ENCODE results near the gene HOOK2. TPM values are rescaled to one million over a fixed set of nuclear protein-coding genes. Genes with fewer than 3 reads are reported as not detected.

HOOK2 gene
- total and polyA plus RNA-seq, 12 donors, result 6.3 to 99.7 (median 29.1) TPM

- no peak for TF ChIP-seq CTCF (IDR thresholded peaks at IDR 0.05)
- peak in 1 of 2 donors; percentile 20 for TF ChIP-seq POLR2A (IDR thresholded peaks at IDR 0.05)
- DNase-seq, result peak; percentile 54 to 74 (median 62)
- H3K4me1 ChIP-seq (replicated peaks in 1 of 2), result peaks cover 20 to 27% of the 10 kb centered on the region in 2 donors
- H3K36me3 ChIP-seq (replicated peaks in 1 of 2), result peaks cover 0 to 7% of the 10 kb centered on the region in 2 donors
- no peaks in the 10 kb centered on the region for H3K9me3 ChIP-seq (replicated peaks in 1 of 3)
- intact Hi-C loops (cut with DNase I), result no loop called here
- H3K4me3 ChIP-seq, result peak within 1 kb of the TSS in 2 of 4 donors; percentile 14 to 98
- H3K27me3 ChIP-seq, result no peaks in the 10 kb centered on the region
- 3 to 10% (median 5%) methylated on average over 16 to 28 of the region's 28 CpGs for WGBS, 4 donors
- peak within 1 kb of the TSS; percentile 23 to 92 (median 79) for H3K27ac ChIP-seq
Observed at GRCh38 chr19:12723641-12724426, 51.5 kb downstream of the HOOK2 start, which contains the start of gene TNPO2. TSS of gene TNPO2 (minus strand) at chr19:12723932. CDS start at chr19:12720977, 2,955 bp downstream.

- peaks cover 20 to 27% of the 10 kb centered on the region in 2 donors for H3K4me1 ChIP-seq (replicated peaks in 1 of 2)
- H3K27ac ChIP-seq, result peak overlapping the region in 4 of 5 donors; percentile 9 to 92 (median 85)
- DNase-seq, result no peak
- H3K4me3 ChIP-seq, result peak overlapping the region in 2 of 4 donors; percentile 14 to 98
- H3K9me3 ChIP-seq (replicated peaks in 1 of 3), result no peaks in the 10 kb centered on the region
- 0 to 2% (median 1%) methylated on average over 7 of the region's 7 CpGs for WGBS, 4 donors
- H3K36me3 ChIP-seq (replicated peaks in 1 of 2), result peaks cover 0 to 8% of the 10 kb centered on the region in 2 donors
- TF ChIP-seq POLR2A (IDR thresholded peaks at IDR 0.05), result no peak
- TF ChIP-seq CTCF (IDR thresholded peaks at IDR 0.05), result no peak
- H3K27me3 ChIP-seq, result no peaks in the 10 kb centered on the region
- intact Hi-C loops (cut with DNase I), result no loop called here
Observed at GRCh38 chr19:12723381-12723640, 52.0 kb downstream of the HOOK2 start.

DNA sequence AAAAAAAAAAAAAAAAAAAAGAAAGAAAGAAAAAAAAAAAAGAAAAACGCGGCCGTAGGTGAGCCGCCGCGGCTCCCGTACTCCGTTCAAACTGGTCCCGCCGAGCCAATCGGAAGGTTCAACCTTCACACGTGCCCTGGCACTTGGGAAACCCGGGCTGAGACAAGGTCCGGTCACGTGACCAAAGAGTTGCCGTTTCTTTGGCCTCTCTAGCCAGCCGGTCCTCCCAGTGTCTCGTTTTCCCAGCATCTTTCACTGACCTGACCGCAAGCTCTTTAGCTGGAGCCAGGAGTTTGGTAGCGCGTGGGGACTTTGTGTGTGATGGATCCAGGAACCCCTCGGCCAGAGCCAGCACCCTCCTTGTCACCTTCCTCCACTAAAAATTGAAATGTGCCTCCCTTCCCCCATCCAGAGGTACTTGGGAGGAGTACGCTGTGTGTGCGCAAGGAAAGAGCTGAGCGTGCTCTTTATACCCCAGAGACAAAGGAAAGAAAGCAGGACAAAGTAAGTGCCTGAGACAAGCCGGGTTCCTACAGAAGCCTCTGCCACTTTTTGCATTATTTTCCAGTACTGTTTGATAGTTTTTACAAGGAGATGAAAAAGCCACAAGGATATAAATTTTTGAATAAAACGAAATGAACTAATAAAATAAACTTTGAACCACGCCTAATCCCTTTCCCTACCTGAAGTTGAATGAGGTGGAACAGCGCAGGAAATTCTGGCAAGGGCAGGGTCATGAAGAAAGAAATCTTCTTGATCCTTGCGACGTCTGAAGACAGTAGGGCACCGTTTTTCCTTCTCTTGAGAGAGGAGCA, 52.6 kb downstream of the HOOK2 start:
- Histone ChIP-seq H3K27ac (peak overlapping the region; percentile 89 to 99 (median 92)), H3K36me3 (replicated peaks in 1 of 2) (peaks cover 0 to 13% of the 10 kb centered on the region in 2 donors), H3K4me3 (peak overlapping the region in 2 of 4 donors; percentile 64 to 98), H3K4me1 (replicated peaks in 1 of 2) (peaks cover 20 to 27% of the 10 kb centered on the region in 2 donors), H3K9me3 (replicated peaks in 1 of 3) (no peaks in the 10 kb centered on the region), H3K27me3 (no peaks in the 10 kb centered on the region)
- WGBS, 4 donors, result 1% methylated on average over 32 of the region's 32 CpGs
- DNase-seq, result peak; percentile 96 to 99 (median 99)
- intact Hi-C loops (cut with DNase I), result no loop called here
- TF ChIP-seq POLR2A (IDR thresholded peaks at IDR 0.05) (peak; percentile 65 to 83), CTCF (IDR thresholded peaks at IDR 0.05) (no peak)
